ENCODE measurements around the gene PROX2.

PROX2 gene, protein sequence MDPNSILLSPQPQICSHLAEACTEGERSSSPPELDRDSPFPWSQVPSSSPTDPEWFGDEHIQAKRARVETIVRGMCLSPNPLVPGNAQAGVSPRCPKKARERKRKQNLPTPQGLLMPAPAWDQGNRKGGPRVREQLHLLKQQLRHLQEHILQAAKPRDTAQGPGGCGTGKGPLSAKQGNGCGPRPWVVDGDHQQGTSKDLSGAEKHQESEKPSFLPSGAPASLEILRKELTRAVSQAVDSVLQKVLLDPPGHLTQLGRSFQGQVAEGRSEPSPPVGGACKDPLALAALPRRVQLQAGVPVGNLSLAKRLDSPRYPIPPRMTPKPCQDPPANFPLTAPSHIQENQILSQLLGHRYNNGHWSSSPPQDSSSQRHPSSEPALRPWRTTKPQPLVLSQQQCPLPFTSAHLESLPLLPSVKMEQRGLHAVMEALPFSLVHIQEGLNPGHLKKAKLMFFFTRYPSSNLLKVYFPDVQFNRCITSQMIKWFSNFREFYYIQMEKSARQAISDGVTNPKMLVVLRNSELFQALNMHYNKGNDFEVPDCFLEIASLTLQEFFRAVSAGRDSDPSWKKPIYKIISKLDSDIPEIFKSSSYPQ

DNA sequence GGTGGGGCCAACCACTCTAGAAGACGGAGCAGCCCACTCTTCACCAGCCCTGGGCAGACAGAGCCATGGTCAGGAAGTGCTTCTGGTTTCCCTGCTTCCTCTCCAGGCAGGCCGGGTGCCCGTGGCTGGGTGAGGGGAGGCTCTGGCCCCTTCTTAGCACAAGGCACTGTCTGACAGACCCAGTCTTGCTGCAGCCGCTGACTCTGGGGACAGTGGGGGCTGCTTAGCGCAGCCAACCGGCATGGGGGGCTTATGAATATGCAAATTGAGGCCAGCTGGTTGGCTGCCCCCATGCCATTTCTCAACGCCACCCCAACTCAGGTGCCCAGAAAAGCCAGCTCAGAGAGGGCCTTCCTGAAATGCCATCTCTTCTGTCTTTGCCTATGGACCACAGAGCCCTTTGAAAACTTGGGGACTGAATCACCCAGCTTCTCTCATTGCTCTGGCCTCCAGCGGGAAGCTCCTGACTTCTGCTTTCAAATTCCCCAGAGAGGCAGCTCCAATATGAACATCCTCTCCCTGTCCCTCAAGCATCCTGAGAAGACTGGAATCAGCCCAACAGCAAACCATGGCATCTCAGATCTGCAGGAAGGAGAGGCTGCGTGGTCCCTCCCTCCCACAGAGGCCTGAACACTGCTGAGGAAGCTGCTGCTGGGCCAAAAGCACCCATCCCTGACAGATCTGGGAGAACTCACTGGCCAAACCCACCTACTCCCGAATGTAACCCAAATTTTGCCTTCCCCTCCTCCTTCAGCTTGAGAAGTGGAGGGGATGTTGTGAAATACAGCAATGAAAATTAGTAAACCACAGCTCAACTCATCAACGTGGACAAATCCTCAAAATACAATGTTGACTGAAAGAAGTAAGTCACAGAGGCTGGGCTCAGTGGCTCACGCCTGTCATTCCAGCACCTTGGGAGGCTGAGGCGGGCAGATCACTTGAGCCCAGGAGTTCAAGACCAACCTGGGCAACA, at the start of gene PROX2:
TSS of gene PROX2 (minus strand) at position 205 of the 973 bp plus-strand sequence. CDS start 12,311 bp downstream, outside the sequence.
- peak; percentile 3 for DNase-seq (ENCODE audit: low read depth)

DNA sequence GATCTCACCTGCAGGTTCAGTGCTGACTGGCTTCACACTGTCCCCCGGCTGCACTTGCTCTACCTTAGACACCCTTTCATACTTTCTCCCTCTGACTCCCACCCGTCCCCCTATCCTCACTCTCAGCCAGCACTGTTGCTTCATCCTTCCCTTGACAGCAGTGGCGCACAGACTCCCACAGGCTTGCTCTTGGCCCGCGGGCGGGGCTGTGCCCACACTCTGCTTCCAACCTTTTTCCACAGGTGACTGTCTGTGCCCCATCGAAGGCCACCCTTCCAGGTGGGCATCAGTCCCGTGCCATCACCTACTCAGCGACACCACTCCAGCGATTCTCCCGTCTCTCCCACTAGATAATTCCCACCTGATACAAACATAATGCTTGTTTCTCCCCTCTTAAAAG, 48.1 kb upstream of the PROX2 start:
- DNase-seq (ENCODE audit: low read depth), result no peak

- peak; percentile 21 for DNase-seq (ENCODE audit: low read depth)
Measured at GRCh38 chr14:74922752-74923401, 46.9 kb upstream of the PROX2 start, which contains the start of gene RPS6KL1. Gene RPS6KL1, minus strand, starts transcription at chr14:74923260. Its CDS starts 1,719 bp downstream, at chr14:74921541.

GRCh38 chr14:74921987-74922751, 46.2 kb upstream of the PROX2 start:
- DNase-seq (ENCODE audit: low read depth), result no peak

DNA sequence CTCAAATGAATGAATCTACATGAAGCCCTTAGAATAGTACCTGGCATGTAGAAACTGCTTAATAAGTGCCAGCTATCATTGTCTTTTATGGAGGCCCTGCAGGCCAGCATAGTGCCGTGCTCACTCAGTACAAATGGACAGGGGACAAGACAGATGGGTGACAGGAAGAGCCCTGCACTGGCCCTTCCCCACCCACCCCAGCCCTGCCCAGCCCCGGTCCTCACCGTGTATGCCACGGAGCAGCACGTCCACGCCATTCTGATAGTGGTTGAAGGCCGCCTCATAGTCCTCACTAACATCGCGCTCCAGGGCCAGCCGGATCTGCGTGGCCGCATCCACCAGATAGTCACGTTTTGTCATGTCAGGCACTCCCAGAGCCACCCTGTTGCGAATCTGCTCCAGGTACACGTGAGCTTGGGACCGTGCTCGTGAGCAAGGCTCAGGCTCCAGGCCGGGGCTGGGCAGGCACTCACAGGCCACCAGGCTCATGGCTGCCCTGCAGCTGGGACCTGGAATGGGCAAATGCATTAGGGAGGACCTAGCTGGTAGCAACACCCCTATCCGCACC, 45.2 kb upstream of the PROX2 start:
- no peak for DNase-seq (ENCODE audit: low read depth)

- no peak for DNase-seq (ENCODE audit: low read depth)
Measured at GRCh38 chr14:74920281-74920680, 44.3 kb upstream of the PROX2 start.

DNA sequence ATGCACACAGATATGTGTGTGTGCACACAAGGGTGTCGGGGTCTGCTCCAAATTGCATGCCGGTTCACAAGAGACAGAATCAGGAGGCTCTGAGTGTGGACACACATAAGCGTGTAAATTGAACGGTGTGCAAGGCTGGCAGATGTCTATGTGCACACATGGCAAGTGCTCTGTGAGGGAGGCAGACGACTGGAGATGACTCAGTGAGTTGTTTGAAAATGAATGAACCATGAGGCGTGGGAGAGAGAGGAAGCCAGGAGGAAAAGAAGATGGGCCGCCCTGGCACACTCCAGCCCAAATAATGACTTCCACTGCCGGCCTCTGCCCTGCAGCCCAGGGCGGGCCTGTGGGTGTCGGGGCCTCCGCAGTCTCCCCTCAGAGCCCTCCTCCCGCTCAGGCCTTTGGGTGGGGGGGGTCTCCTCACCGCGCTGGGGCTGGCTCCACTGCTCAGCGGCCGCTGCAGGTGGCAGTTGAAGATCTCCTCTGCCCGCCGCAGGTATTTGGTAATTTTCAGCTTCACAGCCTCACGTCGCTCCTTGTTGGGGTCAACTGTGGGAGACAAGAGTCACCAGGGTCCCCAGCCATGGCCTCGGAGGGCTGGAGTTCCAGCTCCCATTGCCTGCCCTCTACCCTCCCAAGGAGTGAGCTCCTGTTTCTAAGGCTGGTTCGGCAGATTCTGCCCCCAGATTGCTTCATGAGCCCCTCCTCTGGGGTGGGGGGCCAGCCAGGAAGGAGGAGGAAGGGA, 43.6 kb upstream of the PROX2 start:
- DNase-seq (ENCODE audit: low read depth), result no peak

- DNase-seq (ENCODE audit: low read depth), result no peak
Measured at GRCh38 chr14:74918380-74918779, 42.4 kb upstream of the PROX2 start.

DNA sequence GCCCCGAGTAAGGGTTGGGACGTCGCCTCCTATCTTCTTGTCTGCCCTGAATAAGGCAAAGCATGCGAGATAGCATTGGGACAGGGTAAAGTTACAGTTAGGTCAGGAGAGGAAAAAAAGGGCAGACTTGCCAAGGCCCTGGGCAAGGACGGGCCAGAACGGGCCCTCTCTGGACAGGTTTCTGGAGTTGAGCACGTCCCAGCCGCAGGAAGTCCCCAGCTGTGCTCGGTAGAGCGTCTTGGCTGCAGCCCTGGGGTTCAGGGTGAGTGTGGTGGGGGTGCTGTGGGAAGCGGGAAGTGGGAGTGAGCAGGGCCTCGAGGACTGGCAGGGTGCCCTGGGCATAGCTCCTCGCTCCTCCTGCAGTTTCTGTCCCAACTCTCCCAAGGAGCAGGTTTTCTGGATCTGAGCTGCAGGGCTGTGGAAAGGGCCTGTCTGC, 41.7 kb upstream of the PROX2 start:
- DNase-seq (ENCODE audit: low read depth), result no peak

- DNase-seq (ENCODE audit: low read depth), result no peak
Measured at GRCh38 chr14:74917178-74917543, 41.2 kb upstream of the PROX2 start.

DNA sequence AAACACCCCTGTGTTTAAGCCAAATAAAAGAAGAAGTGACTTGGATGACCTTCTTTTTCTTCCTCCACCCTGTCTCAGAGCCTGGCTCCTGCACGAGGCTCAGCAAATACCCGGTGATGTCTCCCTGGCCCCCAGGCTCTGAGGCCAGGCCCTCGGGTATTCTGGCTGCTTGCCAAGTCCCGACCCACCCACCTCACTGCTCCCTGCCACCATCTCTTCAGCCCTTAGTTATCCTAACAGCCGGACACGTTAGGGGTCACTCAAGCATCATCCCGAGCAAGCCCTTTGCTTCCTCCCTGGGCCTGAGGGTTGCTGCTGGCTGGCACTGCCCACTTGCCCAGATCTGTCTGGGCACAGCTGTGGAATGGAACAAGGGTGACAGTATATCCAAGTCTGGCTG, 39.9 kb upstream of the PROX2 start:
- DNase-seq (ENCODE audit: low read depth), result no peak

DNA sequence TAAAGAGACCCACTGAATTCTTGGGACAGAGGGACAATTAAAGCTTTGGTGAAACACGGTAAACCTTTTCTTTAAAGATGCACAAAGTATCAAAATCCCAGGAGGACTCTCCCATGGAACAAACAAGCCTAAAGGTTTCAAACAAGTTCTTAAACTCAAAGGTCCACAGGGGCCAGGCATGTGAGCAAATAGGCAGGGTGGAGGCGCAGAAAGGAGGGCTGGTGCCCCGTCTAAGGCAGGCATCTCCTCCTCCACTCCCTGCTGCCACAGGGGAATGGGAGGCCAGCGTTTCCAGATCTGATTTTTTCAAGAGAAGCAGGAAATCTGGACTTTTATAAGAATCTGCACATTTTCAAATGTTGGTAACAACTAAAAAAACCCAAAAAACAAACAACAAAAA, 39.5 kb upstream of the PROX2 start:
- no peak for DNase-seq (ENCODE audit: low read depth)

DNA sequence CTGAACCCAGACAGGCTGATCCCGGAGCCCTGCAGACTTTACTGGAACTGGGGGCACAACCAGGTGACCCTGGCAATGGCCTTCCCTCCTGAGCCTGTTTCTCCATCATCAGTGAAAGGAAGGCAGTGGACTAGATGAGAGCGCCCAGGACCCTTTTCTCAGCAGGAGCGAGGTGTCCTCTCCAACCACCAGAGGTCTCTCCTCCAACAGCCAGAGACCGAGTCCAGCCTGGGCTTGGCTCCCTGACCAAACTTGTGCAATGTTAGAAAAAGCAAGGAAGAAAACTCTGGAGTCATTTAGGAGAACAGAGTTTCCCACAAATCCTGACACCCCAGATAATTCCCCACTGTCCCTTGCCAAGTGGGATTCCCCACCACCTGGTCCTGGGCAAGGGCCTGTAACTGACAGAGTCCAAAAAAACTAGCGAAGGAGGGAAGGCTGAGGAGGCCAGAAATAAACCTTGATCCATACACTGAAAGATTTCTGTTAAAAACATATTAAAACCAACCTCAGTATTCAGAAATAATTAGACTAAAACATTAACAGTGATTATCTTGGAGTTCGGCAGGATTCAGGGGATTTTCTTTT, 38.1 kb upstream of the PROX2 start:
- no peak for DNase-seq (ENCODE audit: low read depth)

- DNase-seq (ENCODE audit: low read depth), result no peak
Measured at GRCh38 chr14:74913393-74913910, 37.5 kb upstream of the PROX2 start.

DNA sequence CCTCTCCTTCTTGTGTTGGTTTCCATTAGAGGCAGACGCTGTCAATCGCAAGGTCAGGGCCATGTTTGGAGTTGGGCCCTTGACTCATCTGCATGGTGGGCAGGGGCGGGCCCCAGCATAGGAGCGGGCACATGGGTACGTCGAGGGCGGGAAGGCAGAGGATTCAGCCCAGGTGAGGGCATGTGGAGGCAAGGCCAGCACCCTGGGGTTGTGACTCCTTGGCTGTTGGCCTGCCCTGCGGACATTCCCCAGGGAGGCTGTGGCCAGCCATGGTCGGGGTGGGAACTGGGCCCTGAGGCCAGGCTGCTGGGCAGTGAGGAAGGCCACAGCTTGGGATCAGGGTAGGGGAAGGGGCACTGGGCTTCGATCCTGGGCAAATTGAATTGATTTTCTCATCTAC, 36.9 kb upstream of the PROX2 start:
- DNase-seq (ENCODE audit: low read depth), result no peak

DNA sequence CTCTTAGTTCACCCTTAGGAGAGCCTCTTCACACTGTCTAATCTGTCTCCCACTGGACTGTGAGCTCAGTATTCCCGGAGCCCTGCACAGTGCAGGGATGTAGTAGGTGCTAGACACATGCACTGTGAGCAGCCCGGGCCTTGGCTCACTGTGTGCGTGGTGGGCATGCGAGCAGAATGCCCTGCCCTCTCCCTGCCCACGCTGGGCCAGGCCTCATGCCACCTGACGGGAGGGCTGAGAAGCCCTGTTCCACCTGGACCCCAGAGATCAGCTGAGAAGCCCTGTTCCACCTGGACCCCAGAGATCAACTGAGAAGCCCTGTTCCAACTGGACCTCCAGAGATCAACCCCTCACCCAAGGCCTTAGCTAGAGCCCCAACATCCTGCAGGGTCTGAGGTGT, 36.2 kb upstream of the PROX2 start:
- no peak for DNase-seq (ENCODE audit: low read depth)

GRCh38 chr14:74911704-74912103, 35.8 kb upstream of the PROX2 start:
- no peak for DNase-seq (ENCODE audit: low read depth)

GRCh38 chr14:74911221-74911620, 35.3 kb upstream of the PROX2 start:
- no peak for DNase-seq (ENCODE audit: low read depth)

DNA sequence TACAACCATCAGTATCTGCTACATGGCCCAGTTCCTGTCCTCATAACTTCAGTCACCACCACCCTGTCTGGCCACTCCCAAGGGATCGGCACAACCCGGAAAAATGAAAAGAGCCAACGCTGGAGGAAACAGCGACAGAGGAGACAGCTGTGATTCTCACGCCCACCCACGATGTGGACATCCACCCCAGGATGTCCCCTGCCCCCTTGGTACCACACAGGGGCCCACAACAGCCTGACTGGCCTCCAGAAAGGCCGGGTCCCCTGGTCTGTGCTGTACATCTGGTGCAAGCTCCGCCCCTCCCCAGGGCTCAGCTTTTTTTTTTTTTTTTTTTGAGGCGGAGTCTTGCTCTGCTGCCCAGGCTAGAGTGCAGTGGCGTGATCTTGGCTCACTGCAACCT, 34.6 kb upstream of the PROX2 start:
- DNase-seq (ENCODE audit: low read depth), result no peak
